IPS-18a (cell line): ENCODE data around the gene ETV7.
A peak's percentile ranks its signal among the peaks of the same experiment; 100 is the strongest.

Experiments
- H3K27ac ChIP-seq: one replicate; pipeline ENCODE4 v1.5.1; 2013; ENCODE audit warnings: low read length
- H3K27me3 ChIP-seq: one replicate; pipeline ENCODE4 v1.6.1; 2013; ENCODE audit warnings: mild to moderate bottlenecking, low read length; ENCODE audit not compliant: control insufficient read depth, insufficient read depth
- H3K36me3 ChIP-seq: one replicate; pipeline ENCODE4 v1.6.1; 2013; ENCODE audit warnings: low read depth, low read length; ENCODE audit not compliant: control insufficient read depth
- H3K4me1 ChIP-seq: one replicate; pipeline ENCODE4 v1.6.1; 2013; ENCODE audit warnings: low read depth, low read length; ENCODE audit not compliant: control insufficient read depth
- H3K4me3 ChIP-seq: one replicate; pipeline ENCODE4 v1.5.1; 2013; ENCODE audit warnings: low read length
- H3K9ac ChIP-seq: one replicate; pipeline ENCODE4 v1.6.1; 2013; ENCODE audit warnings: mild to moderate bottlenecking, low read length, moderate library complexity
- H3K9me3 ChIP-seq: one replicate; pipeline ENCODE4 v1.6.1; 2013; ENCODE audit warnings: low read depth, low read length; ENCODE audit not compliant: control insufficient read depth

Gene ETV7

DNA sequence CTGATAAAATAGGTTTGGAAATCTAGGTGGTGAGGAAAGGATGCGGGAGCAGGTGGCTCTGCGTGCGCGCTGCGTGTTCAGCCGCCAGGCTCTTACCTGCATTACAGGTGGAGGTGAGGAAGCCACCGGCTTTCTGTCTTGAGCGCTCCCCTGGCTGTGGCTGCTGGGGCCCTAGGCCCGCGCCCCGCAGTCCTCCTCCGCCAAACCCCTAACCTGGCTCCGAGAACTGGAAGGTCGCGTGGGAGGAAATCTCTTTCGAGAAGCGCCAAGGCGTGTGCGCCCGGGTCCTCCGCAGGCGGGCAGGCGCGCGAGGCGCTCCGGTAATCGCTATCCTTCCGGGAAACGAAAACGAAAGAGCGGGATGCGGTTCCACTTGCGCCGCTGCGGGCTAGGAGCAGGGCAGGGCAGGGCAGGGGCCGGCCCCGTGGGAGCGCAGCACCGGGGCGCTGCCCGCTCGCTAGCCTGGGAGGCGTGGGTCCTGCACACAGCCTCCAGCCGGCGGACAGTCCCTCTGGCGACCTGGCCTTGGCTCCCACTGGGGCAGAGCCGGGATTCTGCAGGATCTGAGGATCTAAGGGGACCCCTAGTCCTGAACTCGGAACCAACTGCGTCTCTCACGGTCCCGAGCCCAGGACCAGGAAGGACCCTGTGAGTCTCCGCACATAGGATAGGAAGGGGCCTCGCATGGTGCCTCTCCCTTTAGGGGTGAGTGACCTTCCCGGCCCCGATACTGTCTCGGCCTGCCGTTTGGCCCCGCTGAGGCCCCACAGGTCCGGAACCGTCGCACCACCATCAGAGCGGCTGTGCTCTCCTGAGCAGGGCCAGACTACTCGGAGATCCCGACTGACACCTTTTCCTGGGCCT, at the start of gene ETV7:
Gene ETV7 (minus strand): TSS at position 230 of the 864 bp plus-strand sequence. CDS start 128 bp downstream, at position 102.
- Histone ChIP-seq H3K27ac (no peak within 1 kb of the TSS), H3K27me3 (peaks cover 47% of the 10 kb centered on the region), H3K9me3 (no peaks in the 10 kb centered on the region), H3K9ac (peak within 1 kb of the TSS; percentile 46), H3K4me1 (peaks cover 6% of the 10 kb centered on the region), H3K4me3 (peak within 1 kb of the TSS; percentile 70), H3K36me3 (no peaks in the 10 kb centered on the region)

DNA sequence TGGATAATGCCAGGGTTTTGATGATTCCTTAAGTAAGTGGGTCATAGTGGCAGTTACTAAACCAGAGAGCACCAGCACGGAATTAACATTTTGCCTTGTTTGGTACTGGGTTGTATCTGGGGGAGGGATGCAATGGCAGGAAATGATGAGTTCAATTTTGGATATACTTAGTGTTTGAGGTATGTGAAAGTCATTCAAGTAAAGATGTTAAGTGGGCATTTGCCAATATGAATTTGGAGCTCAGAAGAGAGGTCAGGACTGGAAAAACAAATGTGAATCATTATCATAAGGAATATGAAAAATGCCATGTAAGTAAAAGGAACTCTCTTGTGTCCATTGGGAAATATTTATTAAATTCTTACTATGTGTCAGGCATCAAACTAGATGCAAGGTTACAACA, 49.0 kb upstream of the ETV7 start:
- Histone ChIP-seq H3K9me3 (no peaks in the 10 kb centered on the region), H3K27ac (no peak overlapping the region), H3K4me3 (no peak overlapping the region), H3K27me3 (no peaks in the 10 kb centered on the region), H3K36me3 (no peaks in the 10 kb centered on the region), H3K9ac (no peak overlapping the region), H3K4me1 (peaks cover 7% of the 10 kb centered on the region)

DNA sequence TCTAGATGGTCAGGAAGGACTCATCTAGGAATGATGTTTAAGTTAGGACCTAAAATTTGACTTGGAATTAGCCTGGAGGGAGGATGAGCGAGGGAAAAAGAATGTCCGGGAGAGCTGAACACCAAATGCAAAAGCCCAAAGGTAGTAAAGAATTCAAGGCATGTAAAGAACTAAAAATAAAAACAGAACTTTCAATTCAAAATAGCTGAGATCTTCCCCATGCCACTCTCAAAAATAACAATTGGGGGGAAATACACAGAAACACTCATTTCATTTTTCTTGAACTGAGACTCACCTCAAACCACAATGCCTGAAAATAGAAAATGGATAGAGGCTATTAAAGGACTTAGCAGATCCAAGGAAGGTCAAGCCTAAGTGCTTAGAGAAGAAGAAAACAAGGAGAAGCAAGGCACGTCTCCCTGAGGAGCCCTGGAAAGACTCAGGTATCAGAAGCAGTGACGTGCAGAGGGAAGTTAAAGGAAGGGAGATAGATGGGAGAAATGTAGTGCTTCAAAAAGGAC, 44.7 kb upstream of the ETV7 start:
- Histone ChIP-seq H3K27ac (no peak overlapping the region), H3K9me3 (no peaks in the 10 kb centered on the region), H3K9ac (no peak overlapping the region), H3K4me1 (no peaks in the 10 kb centered on the region), H3K4me3 (no peak overlapping the region), H3K36me3 (no peaks in the 10 kb centered on the region), H3K27me3 (no peaks in the 10 kb centered on the region)

GRCh38 chr6:36431197-36431596, 43.7 kb upstream of the ETV7 start:
- no peaks in the 10 kb centered on the region for H3K4me1 ChIP-seq
- no peak overlapping the region for H3K27ac ChIP-seq
- H3K4me3 ChIP-seq = no peak overlapping the region
- no peaks in the 10 kb centered on the region for H3K36me3 ChIP-seq
- no peak overlapping the region for H3K9ac ChIP-seq
- no peaks in the 10 kb centered on the region for H3K27me3 ChIP-seq
- H3K9me3 ChIP-seq = no peaks in the 10 kb centered on the region

GRCh38 chr6:36430351-36430750, 42.9 kb upstream of the ETV7 start:
- H3K4me3 ChIP-seq = no peak overlapping the region
- no peak overlapping the region for H3K9ac ChIP-seq
- H3K4me1 ChIP-seq = no peaks in the 10 kb centered on the region
- H3K27me3 ChIP-seq = no peaks in the 10 kb centered on the region
- no peaks in the 10 kb centered on the region for H3K36me3 ChIP-seq
- H3K9me3 ChIP-seq = no peaks in the 10 kb centered on the region
- no peak overlapping the region for H3K27ac ChIP-seq

DNA sequence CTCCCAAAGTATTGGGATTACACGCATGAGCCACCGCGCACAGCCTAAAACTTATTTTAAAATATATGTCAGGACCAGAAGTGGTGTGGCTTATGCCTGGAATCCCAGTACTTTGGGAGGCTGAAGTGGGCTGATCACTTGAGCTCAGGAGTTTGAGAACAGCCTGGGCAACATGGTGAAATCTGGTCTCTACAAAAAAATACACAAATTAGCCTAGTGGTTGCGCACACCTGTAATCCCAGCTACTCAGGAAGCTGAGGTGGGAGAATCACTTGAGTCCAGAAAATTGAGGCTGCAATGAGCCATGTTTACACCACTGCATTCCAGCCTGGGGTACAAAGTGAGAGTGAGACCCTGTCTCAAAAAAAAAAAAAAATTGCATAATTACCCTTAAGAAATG, 41.4 kb upstream of the ETV7 start:
- Histone ChIP-seq H3K9me3 (no peaks in the 10 kb centered on the region), H3K4me1 (no peaks in the 10 kb centered on the region), H3K9ac (no peak overlapping the region), H3K4me3 (no peak overlapping the region), H3K27me3 (no peaks in the 10 kb centered on the region), H3K36me3 (no peaks in the 10 kb centered on the region), H3K27ac (no peak overlapping the region)

DNA sequence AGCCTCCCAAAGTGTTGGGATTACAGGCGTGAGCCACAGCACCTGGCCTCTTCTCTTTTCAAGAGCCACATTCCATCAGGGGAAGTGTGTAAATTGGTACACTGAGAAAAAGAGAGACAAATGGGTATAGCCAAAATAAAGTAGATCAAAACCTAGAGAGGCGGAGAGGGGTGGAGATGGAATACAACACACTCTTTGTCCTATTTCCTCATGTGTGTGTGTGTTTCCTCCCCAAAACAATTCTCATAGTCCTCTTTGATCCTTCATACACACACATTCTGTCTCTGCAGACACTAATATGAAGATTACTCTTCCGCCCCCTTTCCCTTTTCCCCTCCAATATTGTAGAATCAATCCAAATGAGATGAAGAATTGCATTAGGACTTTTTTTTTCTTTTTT, 39.2 kb upstream of the ETV7 start:
- no peaks in the 10 kb centered on the region for H3K27me3 ChIP-seq
- no peaks in the 10 kb centered on the region for H3K9me3 ChIP-seq
- H3K36me3 ChIP-seq = no peaks in the 10 kb centered on the region
- H3K4me3 ChIP-seq = no peak overlapping the region
- H3K27ac ChIP-seq = no peak overlapping the region
- H3K9ac ChIP-seq = no peak overlapping the region
- H3K4me1 ChIP-seq = peaks cover 4% of the 10 kb centered on the region

- no peaks in the 10 kb centered on the region for H3K27me3 ChIP-seq
- H3K36me3 ChIP-seq = no peaks in the 10 kb centered on the region
- no peak overlapping the region for H3K27ac ChIP-seq
- H3K4me3 ChIP-seq = peak overlapping the region; percentile 59
- peak overlapping the region; percentile 58 for H3K9ac ChIP-seq
- peaks cover 4% of the 10 kb centered on the region for H3K4me1 ChIP-seq
- H3K9me3 ChIP-seq = no peaks in the 10 kb centered on the region
These were observed 35.8 kb upstream of the ETV7 start for GRCh38 chr6:36423101-36423824.

GRCh38 chr6:36422714-36423100, 35.2 kb upstream of the ETV7 start:
- peaks cover 4% of the 10 kb centered on the region for H3K4me1 ChIP-seq
- H3K9me3 ChIP-seq = no peaks in the 10 kb centered on the region
- H3K27ac ChIP-seq = no peak overlapping the region
- peak overlapping the region; percentile 59 for H3K4me3 ChIP-seq
- no peaks in the 10 kb centered on the region for H3K36me3 ChIP-seq
- H3K9ac ChIP-seq = peak overlapping the region; percentile 58
- no peaks in the 10 kb centered on the region for H3K27me3 ChIP-seq

GRCh38 chr6:36419310-36419709, 31.8 kb upstream of the ETV7 start:
- peaks cover 4% of the 10 kb centered on the region for H3K4me1 ChIP-seq
- no peak overlapping the region for H3K4me3 ChIP-seq
- H3K9me3 ChIP-seq = no peaks in the 10 kb centered on the region
- H3K27ac ChIP-seq = no peak overlapping the region
- H3K36me3 ChIP-seq = no peaks in the 10 kb centered on the region
- H3K9ac ChIP-seq = no peak overlapping the region
- H3K27me3 ChIP-seq = no peaks in the 10 kb centered on the region

- Histone ChIP-seq H3K4me1 (peaks cover 4% of the 10 kb centered on the region), H3K36me3 (no peaks in the 10 kb centered on the region), H3K27ac (no peak overlapping the region), H3K27me3 (no peaks in the 10 kb centered on the region), H3K9me3 (no peaks in the 10 kb centered on the region), H3K9ac (no peak overlapping the region), H3K4me3 (no peak overlapping the region)
These were observed 31.1 kb upstream of the ETV7 start for GRCh38 chr6:36418558-36418957.
